ENCODE results near the gene RPS6KB2. TPM values are rescaled to one million over a fixed set of nuclear protein-coding genes. Genes with fewer than 3 reads are reported as not detected.

The RPS6KB2 gene
- 44.4 to 52.3 TPM (median 44.9 TPM) in 5 replicates for total RNA-seq (2022; extraction: Qiagen RNA extraction; ENCODE audit: low read depth)

DNA sequence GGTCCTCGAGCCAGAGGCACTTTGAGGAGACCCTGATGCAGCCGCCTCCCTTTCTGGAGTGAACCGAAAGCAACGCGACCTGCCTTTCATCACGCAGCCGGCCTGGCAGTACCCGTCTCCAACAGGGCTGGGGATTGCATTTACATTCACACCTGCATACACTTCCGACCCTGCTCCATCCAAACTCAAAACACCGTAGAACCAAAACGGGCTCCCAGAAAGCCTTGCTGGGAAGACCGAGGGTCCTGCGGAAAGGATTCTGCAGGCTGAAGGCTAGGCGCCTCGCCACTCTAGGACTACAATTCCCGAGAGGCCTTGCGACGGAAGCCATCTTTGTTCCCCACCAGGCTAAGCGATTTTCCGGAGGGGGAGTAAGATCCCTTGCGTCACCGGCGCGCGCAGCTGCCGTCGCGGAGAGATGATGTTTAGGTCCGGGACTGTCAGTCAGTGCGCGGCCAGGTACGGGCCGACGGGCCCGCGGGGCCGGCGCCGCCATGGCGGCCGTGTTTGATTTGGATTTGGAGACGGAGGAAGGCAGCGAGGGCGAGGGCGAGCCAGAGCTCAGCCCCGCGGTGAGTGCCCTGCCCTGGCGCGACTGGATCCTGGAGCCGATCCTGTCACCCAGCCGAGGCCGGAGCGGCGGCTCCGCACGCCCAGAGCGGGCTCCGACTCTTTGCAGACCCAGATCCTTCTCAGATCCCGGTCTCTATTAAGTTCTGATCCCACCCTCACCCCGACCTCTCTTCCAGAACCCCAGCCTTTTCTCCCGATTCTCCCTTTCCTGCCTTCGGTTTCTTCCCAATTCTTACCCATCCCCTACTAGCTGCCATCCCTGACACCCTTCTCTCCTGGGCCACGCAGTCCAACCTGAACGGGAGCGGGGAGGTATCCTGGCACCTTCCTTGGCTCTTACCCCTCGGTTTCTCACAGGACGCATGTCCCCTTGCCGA is at the start of gene RPS6KB2:
TSS of gene RPS6KB2 (plus strand) at position 443 of the 950 bp plus-strand sequence. CDS start at position 495, 52 bp downstream.

DNA sequence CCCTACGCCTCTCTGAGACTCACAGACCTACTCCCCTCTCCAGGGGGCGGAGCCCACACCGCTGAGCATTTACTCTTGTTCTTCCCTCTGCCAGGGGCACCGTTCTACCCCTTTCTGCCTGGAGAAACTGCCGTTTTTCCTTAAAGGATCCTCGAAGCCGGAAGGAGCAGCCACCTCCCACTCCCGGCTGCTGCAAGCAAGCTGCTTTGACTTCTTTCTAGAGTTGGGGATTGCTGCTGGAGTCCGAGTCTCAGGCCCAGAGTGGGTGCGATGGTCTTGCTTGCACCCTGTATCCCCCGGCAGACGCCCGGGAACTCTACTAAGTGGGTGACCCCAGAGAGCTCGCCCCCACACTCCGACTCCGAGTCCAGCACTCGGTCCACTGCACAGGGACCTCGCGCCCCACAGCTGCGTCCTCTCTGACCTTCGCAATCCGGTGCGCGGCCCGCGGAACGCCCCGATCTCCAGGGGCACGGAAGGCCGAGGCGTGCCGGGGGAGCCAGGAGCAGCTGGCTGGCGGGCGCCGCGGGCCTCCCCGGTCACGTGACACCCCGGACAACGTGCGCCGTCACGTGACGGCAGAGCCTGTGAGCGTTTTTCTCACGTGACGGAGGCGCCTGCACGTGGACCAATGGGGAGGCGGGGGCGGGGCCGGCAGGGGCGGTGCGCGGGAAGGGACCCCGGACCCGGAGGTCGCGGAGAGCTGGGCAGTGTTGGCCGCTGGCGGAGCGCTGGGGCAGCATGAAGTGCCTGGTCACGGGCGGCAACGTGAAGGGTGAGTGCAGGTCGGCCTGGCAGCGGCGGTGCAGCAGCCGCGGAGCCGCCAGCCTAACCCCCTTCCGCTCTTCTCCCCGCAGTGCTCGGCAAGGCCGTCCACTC is 36.8 kb upstream of the RPS6KB2 start, which contains the start of gene RAD9A:
TSS of gene RAD9A (plus strand) at position 683 of the 879 bp plus-strand sequence. CDS start at position 742, 59 bp downstream.

DNA sequence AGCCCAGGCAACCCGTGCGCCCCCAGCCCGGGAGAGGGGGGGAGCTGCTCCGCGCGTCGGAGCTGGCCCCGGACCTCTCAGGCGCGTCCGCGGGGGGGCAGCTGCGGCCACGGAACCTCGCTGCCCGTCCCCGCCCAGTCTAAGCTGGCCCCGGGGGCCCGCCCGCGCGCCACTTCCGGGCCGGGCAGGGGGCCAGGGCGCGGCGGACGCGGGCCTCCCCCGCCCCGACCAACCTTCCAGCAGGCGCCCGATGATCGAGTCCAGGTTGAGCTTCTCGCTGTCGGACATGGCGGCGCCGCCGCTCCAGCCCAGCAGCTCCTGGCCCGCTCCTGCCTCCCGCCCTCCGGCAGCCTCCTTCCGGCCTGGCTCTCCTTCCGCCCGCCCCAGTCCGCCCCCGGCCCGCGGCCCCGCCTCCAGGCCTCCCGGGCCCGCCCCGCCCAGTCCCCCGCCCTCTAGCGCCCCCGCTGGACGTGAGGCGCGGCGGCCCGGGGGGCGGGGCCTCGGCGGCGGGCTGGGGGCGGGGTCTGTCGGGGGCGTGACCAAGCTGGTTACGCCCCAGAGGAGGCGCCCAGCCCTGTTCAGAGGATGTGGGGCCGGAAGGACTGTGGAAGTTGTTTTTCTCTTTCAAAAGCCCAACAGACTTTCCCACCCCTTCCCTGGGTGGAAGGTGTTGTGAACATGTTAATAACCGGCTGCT is 26.7 kb upstream of the RPS6KB2 start, which contains the start of gene PPP1CA:
TSS of gene PPP1CA (minus strand) at position 364 of the 697 bp plus-strand sequence. CDS start at position 288, 76 bp downstream.

DNA sequence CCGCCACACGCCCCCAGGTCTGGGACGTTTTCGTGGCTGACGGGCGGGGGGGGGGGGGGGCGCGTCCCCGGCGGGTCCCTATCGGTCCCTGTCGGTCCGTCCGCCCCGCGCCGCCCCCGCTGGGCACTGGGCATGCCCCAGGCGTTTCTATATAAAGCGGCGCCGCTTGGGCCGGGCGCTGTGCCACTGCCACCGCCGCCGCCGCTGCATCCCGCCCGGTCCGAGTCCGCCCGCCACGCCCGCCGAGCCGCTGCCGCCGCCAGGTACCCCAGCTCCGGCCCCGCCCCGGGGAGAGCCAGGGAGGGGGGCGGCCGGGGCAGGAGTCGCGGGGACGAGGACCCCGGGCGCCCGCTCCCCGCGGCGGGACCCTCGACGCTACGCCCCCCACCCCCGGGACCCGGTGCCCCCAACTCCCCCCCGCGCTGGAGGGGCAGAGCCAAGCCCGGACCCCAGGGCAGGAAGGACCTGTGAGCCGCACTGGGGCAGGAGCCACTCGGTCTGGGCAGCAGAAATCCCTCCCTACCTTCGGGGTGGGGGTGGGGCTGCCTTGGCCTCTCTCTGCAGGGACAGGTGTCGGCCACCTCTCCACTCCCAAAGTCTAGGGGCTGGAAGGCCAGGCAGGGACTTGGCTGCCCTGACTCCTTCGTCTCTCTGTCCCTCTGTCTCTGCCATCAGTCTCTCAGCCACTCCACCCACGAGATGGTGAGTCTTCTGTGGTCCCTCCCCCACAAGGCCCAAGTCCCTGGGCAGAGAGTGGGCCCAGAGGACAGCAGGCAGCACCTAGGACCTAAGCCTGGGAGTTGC is 12.6 kb upstream of the RPS6KB2 start, which contains the start of gene CARNS1:
TSS of gene CARNS1 (plus strand) at position 178 of the 804 bp plus-strand sequence. CDS start at position 700, 522 bp downstream.

DNA sequence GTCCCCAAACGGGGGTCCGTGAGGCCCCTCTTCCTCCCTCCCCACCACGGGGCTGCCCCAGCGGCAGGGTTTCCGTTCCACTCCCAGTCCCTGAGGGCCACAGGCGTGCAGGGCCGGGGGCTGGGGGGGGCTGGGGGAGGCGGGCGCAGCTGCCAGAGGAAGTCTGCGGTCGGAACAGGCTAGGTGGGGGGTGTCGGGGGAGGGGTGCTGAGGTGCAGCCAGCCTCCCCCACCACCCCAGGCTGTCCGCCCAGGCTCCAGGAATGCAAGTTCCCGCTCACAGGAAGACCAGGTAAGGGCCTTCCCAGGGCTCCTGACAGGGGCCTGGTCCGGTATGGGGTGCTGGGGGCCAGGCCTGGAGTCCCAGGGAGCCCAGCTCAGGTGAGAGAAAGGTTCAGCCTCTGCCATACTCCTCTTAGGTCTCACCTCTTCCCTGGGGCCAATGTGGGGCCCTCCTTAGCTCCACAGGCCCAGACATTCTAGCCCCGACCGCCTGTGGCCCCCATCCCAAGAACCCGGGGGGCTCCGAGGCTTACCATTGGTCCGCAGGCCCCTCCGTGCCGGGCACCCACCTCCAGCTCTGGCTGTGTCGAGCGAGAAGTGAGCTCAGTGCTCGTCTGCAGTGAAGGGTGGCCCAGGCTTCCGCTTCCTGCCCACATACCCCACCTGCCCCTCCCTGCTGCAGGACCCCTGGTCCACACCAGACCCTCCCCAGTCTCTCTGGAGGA is 9.0 kb downstream of the RPS6KB2 start, which contains the start of gene PTPRCAP:
TSS of gene PTPRCAP (minus strand) at position 601 of the 727 bp plus-strand sequence. CDS start at position 538, 63 bp downstream.

DNA sequence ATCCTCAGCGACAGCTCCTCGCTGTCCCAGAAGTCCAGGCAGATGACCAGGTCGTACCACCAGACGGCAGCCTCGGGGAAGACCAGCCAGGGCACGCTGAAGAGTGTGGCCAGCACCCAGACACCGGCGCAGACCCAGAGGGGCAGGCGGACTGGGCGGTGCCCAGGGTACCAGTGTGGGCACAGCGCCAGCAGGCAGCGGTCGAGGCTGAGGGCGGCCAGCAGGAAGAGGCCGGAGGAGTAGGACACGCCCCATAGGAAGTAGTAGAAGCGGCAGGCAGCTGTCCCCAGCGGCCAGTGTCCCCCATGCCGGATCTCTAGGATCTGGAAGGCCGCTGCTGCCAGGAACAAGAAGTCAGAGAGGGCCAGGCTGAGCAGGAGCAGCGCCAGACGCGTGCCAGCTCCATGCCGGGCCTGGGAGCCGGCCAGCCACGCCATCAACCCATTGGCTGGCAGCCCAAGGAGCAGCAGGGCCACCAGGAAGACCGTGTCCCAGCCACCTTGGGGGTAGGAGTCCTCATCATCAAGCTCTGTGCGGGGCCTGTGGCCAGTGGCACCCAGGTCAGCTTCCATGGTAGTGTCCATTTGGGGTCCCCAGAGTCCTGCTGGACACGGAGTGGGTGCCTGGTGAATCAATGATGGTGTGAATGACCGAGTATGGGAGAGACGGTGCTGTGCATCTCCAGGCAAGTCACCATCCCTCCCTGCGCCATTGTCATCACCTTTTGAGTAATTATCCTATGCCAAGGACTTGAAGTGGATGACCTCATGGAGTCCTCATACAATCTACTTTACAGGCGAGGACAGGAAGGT is 24.1 kb downstream of the RPS6KB2 start, which contains the start of gene GPR152:
TSS of gene GPR152 (minus strand) at position 589 of the 812 bp plus-strand sequence. CDS start at position 584, 5 bp downstream.

DNA sequence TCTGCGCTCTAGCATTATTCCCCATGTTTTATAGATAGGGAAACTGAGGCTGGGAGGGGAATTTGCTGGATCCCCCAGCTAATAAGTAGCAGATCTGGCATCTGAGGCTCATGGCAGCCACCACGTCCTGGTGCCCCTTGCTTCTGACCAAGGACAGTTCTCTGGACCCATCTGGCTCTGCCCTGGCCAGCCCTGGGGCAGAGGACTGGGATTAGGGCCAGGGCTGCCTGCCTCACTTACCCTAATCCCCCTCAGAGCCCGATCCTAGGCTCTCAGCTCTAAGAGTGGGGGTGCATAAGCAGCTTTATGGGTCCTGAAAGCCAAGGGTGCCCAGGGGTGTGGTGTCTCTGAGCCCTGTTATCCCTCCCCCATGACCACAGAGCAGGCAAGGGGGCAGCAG is 26.8 kb downstream of the RPS6KB2 start, which contains the start of gene CABP4:
TSS of gene CABP4 (plus strand) at position 301 of the 400 bp plus-strand sequence. CDS start at position 371, 70 bp downstream.

DNA sequence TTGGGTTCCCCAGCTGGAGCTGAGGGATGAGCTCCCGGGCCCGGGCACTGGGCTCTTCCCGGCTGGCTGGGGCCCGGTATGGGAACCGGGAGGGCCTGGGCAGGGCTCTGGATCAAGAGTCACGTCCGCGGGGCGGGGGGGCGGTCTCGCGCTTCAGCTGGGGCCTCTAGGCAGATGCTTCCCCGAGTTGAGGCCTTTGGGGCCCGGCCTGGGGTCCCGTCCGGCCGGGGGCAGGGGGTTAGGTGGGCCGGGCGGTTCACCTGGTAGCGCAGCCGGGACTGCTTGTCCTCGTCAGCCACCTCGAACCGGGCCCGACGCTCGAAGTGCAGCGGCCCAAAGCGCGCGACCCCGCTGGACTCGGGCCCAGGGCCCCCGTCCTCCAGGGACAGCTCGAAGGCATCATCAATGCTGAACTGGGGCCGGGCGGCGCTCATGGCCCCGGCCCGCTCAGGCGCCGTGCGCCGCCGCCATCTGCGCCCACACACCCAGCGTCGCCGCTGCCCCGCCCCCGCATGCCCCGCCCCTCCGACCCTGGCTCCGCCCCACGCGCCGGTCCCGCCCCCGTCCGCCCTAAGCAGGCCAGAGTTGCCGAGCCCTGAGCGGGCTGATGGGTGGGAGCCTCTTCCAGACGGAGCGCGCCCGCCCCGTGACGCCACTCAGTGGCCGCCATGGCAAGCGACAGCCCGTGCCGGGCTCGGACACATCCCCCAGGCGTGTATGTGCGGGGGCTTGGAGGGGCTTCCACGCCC is 40.6 kb downstream of the RPS6KB2 start, which contains the start of gene TMEM134:
TSS of gene TMEM134 (minus strand) at position 493 of the 749 bp plus-strand sequence. CDS start at position 434, 59 bp downstream.

DNA sequence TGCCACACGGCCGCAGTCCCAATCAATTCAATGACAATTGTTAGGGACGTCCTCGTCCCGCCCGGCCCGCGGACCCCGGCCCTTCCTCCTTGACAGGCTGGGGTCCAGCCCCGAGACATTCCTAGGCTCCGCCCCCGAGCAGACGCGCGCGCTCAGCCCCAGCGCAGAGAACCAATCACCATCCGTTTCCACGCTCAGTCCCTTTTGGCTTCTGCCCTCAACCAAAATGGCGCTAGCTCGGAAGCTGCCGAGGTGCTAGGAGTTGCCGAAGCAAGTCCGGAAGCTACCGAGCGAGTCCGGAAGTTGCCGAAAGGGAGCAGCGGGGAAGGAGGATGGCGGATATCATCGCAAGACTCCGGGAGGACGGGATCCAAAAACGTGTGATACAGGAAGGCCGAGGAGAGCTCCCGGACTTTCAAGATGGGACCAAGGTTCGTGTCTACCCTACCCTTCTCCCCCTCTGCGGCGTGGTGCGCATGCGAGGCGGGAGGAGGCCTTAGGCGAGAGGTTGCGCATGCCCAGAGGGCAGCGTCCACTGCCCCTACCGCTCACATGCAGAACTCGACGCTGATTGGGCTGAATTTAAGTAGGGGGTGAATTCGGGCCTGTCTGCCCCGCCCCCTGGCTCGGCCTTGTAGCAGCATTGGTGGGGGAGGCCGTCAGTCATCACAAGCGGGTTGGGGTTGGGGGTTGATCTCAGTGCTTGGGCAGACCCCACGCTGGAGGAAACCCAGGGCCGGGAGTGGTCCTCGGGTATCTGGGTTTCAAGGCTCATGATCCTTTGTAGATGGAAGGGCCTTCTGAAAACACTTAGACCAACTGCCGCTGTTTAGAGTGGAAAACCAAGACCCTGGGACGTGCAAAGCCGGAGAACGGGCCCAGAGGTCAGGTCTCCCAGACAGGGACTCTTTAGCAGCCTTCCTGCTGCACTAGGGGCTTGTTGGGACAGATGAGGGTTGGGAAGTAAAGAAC is 54.8 kb downstream of the RPS6KB2 start, which contains the start of gene AIP:
TSS of gene AIP (plus strand) at position 200 of the 972 bp plus-strand sequence. CDS start at position 333, 133 bp downstream.

Other genes with a start within 250 kb of the RPS6KB2 start
- gene GRK2, start 162.0 kb upstream of the RPS6KB2 start, total RNA-seq (2022; extraction: Qiagen RNA extraction; ENCODE audit: low read depth), result 30.0 to 41.0 TPM (median 37.7 TPM) in 5 replicates
- 21.2 to 28.1 TPM (median 25.4 TPM) in 5 replicates for gene ANKRD13D, start 139.2 kb upstream of the RPS6KB2 start, total RNA-seq (2022; extraction: Qiagen RNA extraction; ENCODE audit: low read depth)
- gene SSH3, start 125.0 kb upstream of the RPS6KB2 start, total RNA-seq (2022; extraction: Qiagen RNA extraction; ENCODE audit: low read depth), result 18.0 to 27.2 TPM (median 24.5 TPM) in 5 replicates
- 209 to 247 TPM (median 230 TPM) in 5 replicates for gene POLD4, start 74.9 kb upstream of the RPS6KB2 start, total RNA-seq (2022; extraction: Qiagen RNA extraction; ENCODE audit: low read depth)
- gene CLCF1, start 54.9 kb upstream of the RPS6KB2 start, total RNA-seq (2022; extraction: Qiagen RNA extraction; ENCODE audit: low read depth), result 42.5 to 51.9 TPM (median 46.1 TPM) in 5 replicates
- gene RAD9A, start 36.5 kb upstream of the RPS6KB2 start, total RNA-seq (2022; extraction: Qiagen RNA extraction; ENCODE audit: low read depth), result 23.8 to 40.0 TPM (median 33.5 TPM) in 5 replicates
- 265 to 309 TPM (median 294 TPM) in 5 replicates for gene PPP1CA, start 26.6 kb upstream of the RPS6KB2 start, total RNA-seq (2022; extraction: Qiagen RNA extraction; ENCODE audit: low read depth)
- gene TBC1D10C, start 24.4 kb upstream of the RPS6KB2 start, total RNA-seq (2022; extraction: Qiagen RNA extraction; ENCODE audit: low read depth), result 0.07 to 0.12 TPM (median 0.07 TPM) in 3 of 5 replicates, not detected in the others
- 0.14 to 0.53 TPM (median 0.18 TPM) in 5 replicates for gene CARNS1, start 12.8 kb upstream of the RPS6KB2 start, total RNA-seq (2022; extraction: Qiagen RNA extraction; ENCODE audit: low read depth)
- 0.22 to 0.36 TPM (median 0.30 TPM) in 5 replicates for gene PTPRCAP, start 9.2 kb downstream of the RPS6KB2 start, total RNA-seq (2022; extraction: Qiagen RNA extraction; ENCODE audit: low read depth)
- gene CORO1B, start 15.0 kb downstream of the RPS6KB2 start, total RNA-seq (2022; extraction: Qiagen RNA extraction; ENCODE audit: low read depth), result 53.5 to 63.8 TPM (median 58.1 TPM) in 5 replicates
- gene GPR152, start 24.2 kb downstream of the RPS6KB2 start, total RNA-seq (2022; extraction: Qiagen RNA extraction; ENCODE audit: low read depth), result 0.06 TPM in 1 of 5 replicates, not detected in the others
- gene CABP4, start 26.9 kb downstream of the RPS6KB2 start, total RNA-seq (2022; extraction: Qiagen RNA extraction; ENCODE audit: low read depth), result not detected in 5 replicates
- gene TMEM134, start 40.8 kb downstream of the RPS6KB2 start, total RNA-seq (2022; extraction: Qiagen RNA extraction; ENCODE audit: low read depth), result 49.3 to 60.6 TPM (median 56.9 TPM) in 5 replicates
- 45.8 to 54.0 TPM (median 47.4 TPM) in 5 replicates for gene AIP, start 54.5 kb downstream of the RPS6KB2 start, total RNA-seq (2022; extraction: Qiagen RNA extraction; ENCODE audit: low read depth)
- gene PITPNM1, start 76.9 kb downstream of the RPS6KB2 start, total RNA-seq (2022; extraction: Qiagen RNA extraction; ENCODE audit: low read depth), result 45.3 to 66.7 TPM (median 53.3 TPM) in 5 replicates
- 67.0 to 103 TPM (median 89.2 TPM) in 5 replicates for gene CDK2AP2, start 79.7 kb downstream of the RPS6KB2 start, total RNA-seq (2022; extraction: Qiagen RNA extraction; ENCODE audit: low read depth)
- not detected in 5 replicates for gene CABP2, start 95.0 kb downstream of the RPS6KB2 start, total RNA-seq (2022; extraction: Qiagen RNA extraction; ENCODE audit: low read depth)
- gene GSTP1, start 155.3 kb downstream of the RPS6KB2 start, total RNA-seq (2022; extraction: Qiagen RNA extraction; ENCODE audit: low read depth), result 1,469 to 1,648 TPM (median 1,554 TPM) in 5 replicates
- 133 to 157 TPM (median 149 TPM) in 5 replicates for gene NDUFV1, start 178.4 kb downstream of the RPS6KB2 start, total RNA-seq (2022; extraction: Qiagen RNA extraction; ENCODE audit: low read depth)
- gene NUDT8, start 201.4 kb downstream of the RPS6KB2 start, total RNA-seq (2022; extraction: Qiagen RNA extraction; ENCODE audit: low read depth), result 8.7 to 14.8 TPM (median 11.6 TPM) in 5 replicates
- not detected in 5 replicates for gene TBX10, start 211.3 kb downstream of the RPS6KB2 start, total RNA-seq (2022; extraction: Qiagen RNA extraction; ENCODE audit: low read depth)
- gene ACY3, start 222.2 kb downstream of the RPS6KB2 start, total RNA-seq (2022; extraction: Qiagen RNA extraction; ENCODE audit: low read depth), result 0.95 to 1.4 TPM (median 1.3 TPM) in 5 replicates
- not detected in 5 replicates for gene ALDH3B2, start 246.1 kb downstream of the RPS6KB2 start, total RNA-seq (2022; extraction: Qiagen RNA extraction; ENCODE audit: low read depth)

Measured in A549 treated with DMSO at 1 μM for 4 hours (cell line).